T1000 (cell line): ENCODE data around the gene NTRK3.

Experiments used
- DNase-seq: peaks from one replicate; lab custom pipeline; 2025; ENCODE audit warnings: mixed read lengths; lab: John Stamatoyannopoulos, UW

Gene NTRK3

GRCh38 chr15:87981969-87982368 lies 274.6 kb downstream of the NTRK3 start:
- DNase-seq: no peak

GRCh38 chr15:87977907-87978306 lies 278.6 kb downstream of the NTRK3 start:
- DNase-seq: no peak

- DNase-seq: no peak
These were observed 280.0 kb downstream of the NTRK3 start for GRCh38 chr15:87976552-87976951.

- DNase-seq: no peak
These were observed 282.9 kb downstream of the NTRK3 start for GRCh38 chr15:87973501-87974215.

DNA sequence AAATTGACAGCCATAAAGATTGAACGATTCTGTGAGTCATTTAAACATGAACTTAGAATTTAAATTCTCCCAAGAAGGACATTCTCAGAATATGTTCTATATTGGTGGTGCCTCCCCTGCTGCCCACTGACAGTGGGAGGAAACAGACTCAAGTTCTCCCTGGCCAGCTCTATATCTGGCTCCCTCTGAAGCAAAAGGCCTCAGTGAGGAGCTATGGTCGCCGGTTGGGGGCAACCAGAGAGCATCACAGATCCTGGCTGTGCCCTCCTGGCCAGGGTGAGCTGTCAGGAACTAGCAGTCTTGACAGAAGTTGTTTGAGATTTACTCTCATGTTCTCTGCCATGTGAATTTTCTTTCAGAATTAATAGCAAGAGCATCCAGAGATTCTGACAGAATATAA lies 285.5 kb downstream of the NTRK3 start:
- no peak for DNase-seq

- DNase-seq: no peak
These were observed 288.6 kb downstream of the NTRK3 start for GRCh38 chr15:87967951-87968350.

- DNase-seq: no peak
These were observed 291.2 kb downstream of the NTRK3 start for GRCh38 chr15:87965304-87965703.

GRCh38 chr15:87962428-87962827 lies 294.1 kb downstream of the NTRK3 start:
- no peak for DNase-seq

- no peak for DNase-seq
These were observed 294.6 kb downstream of the NTRK3 start for GRCh38 chr15:87961851-87962420.

GRCh38 chr15:87959662-87960061 lies 296.9 kb downstream of the NTRK3 start:
- DNase-seq: no peak

- no peak for DNase-seq
These were observed 297.5 kb downstream of the NTRK3 start for GRCh38 chr15:87959080-87959479.

- DNase-seq: no peak
These were observed 301.1 kb downstream of the NTRK3 start for GRCh38 chr15:87955284-87955909.

GRCh38 chr15:87954793-87955192 lies 301.7 kb downstream of the NTRK3 start:
- no peak for DNase-seq

GRCh38 chr15:87952736-87953287 lies 303.7 kb downstream of the NTRK3 start:
- DNase-seq: no peak

GRCh38 chr15:87949575-87950223 lies 306.8 kb downstream of the NTRK3 start:
- no peak for DNase-seq

DNA sequence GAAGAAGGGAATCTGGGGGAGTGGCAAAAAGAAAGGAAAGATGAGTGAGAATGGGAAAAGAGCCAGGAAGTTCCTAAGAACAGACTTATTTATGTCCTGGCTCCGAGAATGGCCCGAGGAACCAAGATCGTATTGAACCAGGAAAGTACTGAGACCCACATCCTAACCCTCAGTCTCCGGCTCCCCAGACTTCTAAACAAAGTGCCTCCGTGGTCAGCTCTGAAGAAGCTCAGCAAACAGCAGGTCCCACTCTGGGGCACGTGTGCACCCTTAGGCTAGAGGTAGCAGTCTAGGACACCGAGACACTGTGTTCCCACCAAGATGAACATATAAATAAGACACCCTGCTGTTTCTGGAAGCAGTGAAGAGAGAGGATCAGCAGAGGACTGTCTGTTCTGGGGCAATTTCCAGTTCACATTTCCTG lies 307.4 kb downstream of the NTRK3 start:
- no peak for DNase-seq

DNA sequence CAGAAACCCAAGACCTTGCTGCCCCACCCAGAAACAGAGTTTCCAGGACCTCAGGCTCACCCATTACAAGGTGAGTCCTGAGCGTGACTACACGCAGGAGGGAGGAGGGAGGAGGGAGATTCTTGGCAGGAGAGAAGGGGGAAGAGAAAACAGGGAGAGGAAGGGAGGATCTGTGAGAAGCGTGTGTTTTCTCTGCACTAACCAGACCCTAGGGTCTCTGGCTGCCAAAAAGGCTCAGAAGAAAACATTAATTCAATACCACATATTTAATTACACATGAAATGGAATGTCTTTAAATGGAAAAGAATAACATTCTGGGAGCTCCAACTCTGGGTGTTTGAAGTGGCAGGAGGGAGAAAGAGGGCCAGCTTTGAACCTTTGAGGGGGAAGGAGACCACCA lies 309.0 kb downstream of the NTRK3 start:
- DNase-seq: no peak

DNA sequence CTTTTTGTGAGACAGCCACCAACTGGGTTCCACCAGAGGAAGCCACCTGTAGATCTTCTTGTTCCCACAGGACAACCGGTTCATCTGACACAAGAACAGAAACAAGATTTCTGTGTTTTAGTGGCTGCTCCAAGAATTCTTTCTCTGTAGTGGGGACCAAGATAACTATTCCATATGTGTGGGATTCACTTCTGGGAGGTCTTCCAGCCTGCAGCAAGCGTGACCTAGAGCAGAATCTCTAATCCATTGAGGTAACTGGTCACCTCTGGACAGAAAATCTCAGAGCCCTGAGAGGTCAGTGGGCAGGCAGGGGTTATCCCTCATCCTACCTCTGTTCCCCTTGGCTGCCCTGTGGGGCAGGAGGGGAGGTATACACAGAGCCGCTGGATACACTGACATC lies 311.3 kb downstream of the NTRK3 start:
- no peak for DNase-seq

GRCh38 chr15:87944691-87945090 lies 311.8 kb downstream of the NTRK3 start:
- DNase-seq: no peak

DNA sequence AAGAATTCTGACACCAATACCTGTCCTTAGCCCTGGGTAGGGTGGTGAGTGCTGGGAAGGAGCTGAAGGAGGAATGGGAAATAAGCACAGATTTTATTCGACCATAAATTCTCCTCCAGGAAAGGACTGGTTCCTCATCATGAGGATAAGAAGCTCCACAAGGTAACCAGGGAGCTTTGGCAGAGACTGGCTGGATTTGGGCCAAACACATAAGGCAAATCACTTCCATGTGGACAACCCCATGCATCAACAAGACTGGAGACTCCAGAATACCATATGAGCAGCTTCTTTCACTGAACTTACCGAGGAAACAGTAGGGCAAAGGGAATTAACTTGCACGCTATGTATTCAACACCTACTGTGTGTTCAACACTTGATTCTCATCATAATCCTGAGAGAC lies 312.5 kb downstream of the NTRK3 start:
- DNase-seq: no peak

GRCh38 chr15:87943626-87944025 lies 312.9 kb downstream of the NTRK3 start:
- no peak for DNase-seq

DNA sequence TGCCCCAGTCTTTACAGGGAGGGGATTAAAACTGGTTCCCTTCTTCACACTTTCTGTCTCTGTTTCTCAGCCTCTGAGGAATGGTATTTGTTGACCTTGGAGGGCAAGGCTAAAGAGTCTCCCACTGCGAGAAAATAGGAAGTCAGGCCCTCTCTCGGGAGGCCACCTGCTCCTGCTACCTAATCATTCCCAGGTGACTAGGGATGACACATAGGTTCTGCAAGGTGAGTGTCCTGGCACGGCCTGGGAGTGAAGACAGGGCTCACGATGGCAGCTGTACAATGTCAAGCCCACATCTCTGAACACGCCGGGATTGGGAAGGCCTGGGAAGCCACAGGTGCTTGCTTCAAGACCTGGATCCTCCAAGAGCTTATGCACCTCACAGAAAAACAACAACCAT lies 314.2 kb downstream of the NTRK3 start:
- DNase-seq: no peak

DNA sequence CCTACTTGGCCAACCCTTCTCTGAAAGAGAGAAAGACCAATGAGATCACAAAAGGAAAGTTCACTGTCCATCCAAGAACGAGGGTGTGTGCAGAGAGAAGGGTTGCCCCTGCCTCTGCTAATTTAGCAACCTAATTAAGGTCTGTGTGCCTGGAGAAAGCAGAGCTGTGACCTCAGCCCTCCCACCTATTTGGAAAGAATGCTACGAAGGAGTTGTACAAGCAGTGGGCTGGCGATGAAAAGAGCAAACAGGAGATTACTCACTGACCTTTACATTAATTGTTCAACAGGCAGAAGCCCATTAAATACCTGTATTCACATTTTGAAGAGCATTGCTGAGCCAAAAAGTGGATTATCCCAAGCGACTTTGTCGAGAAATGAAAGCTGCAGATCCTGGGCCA lies 314.9 kb downstream of the NTRK3 start:
- DNase-seq: no peak
